Activated T-helper 9 cell treated with anti-CD3 and anti-CD28 coated beads, Interleukin-2, amount 50 U/mL, for 16 hours (primary cell): Measurements from ENCODE around the gene HNRNPH2.

Experiments
- DNase-seq: peaks from one replicate; pipeline ENCODE4 v3.0.0-alpha.2; 2020; ENCODE audit warnings: low read depth

HNRNPH2 gene

DNA sequence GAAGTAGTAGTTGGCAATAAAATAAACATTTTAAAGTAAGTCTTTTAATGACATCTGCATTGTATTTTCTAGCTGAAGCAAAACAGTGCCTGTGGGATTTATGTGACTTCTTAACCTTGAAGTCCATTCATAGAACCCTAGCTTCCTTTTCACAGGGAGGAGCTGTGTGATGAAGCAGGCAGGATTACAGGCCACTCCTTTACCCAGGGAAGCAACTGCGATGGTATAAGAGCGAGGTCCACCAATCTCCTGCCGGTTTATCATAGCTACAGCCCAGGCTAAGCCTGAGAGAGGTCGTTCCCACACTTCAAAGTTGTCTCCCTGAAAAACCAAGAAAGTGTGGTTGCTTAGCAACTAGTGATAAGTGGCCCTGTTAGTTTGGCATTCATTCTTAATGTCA is 10.2 kb upstream of the HNRNPH2 start:
- DNase-seq, result no peak

- DNase-seq, result no peak
Measured at GRCh38 chrX:101398694-101399093, 9.3 kb upstream of the HNRNPH2 start.

- no peak for DNase-seq
Measured at GRCh38 chrX:101399825-101400224, 8.2 kb upstream of the HNRNPH2 start.

GRCh38 chrX:101407167-101407747 is 765 bp upstream of the HNRNPH2 start:
- no peak for DNase-seq

GRCh38 chrX:101408532-101408841 is 465 bp downstream of the HNRNPH2 start:
- DNase-seq, result no peak

- no peak for DNase-seq
Measured at GRCh38 chrX:101409043-101409442, 1.0 kb downstream of the HNRNPH2 start.

DNA sequence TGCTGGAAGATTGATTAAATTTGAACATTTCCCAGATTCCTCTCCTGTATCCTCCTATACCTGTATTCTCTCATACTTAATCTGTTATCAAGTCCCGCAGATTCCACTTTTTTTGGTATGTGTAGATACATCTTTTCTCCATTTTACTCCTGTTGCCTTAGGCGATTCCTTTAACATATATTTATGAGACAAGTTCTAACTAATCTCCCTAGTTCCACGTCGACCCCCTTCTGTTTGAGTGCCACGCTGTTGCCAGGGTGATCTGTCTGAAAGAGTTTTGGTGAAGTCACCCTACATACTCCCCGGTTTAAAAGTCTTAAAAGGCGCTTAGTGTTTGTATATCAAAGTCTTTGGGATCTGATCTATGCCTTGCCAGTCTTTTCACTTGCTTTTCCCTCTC is 2.4 kb downstream of the HNRNPH2 start:
- DNase-seq, result no peak

DNA sequence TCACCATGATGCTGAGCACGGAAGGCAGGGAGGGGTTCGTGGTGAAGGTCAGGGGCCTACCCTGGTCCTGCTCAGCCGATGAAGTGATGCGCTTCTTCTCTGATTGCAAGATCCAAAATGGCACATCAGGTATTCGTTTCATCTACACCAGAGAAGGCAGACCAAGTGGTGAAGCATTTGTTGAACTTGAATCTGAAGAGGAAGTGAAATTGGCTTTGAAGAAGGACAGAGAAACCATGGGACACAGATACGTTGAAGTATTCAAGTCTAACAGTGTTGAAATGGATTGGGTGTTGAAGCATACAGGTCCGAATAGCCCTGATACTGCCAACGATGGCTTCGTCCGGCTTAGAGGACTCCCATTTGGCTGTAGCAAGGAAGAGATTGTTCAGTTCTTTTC is 4.0 kb downstream of the HNRNPH2 start:
- no peak for DNase-seq

DNA sequence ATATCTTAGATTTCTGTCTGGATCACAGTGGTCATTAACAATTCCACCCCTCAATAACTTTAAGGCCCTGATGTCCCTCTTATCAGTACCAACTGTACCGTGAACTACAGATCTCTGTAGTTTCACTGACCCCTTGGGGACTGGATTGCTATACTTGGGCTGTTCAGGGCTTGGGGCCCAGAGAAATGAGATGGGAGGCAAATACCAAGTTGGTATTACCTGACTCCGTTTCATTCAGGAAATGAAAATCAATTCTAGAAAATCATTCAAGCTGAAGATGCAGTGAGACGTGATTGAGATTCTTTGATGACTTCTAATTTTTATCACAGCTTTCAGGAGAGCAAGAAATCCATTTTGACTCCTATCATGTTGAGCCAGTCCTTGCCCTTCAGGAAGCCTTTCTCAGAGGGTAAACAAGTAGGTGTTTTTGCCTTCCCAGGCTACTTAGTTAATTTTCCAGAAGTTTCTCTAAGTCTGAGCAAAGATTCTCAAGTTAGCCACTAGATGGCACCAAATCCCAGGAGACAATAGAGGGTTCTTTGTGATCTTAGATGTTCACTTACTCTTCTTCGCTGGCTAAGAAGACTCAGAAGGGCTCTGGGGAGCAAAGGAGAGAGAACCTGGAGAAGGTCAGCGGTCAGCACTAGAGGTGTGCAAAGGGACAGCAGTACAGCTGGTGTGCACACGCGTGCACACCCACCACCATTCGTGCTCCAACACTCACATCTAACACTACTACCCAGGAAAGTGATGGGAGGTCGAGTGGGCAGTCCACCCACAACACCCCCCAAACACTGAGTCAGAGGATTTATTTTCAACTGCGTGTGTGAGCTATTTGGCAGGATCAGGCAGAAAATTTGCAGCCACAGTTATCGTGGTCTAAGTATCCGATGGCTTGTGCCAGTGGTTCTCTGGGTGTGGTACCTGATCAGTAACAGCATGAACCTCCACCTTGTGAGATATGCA is 7.4 kb downstream of the HNRNPH2 start:
- no peak for DNase-seq

GRCh38 chrX:101416691-101417090 is 8.7 kb downstream of the HNRNPH2 start:
- no peak for DNase-seq

- DNase-seq, result no peak
Measured at GRCh38 chrX:101417190-101417589, 9.2 kb downstream of the HNRNPH2 start.

- DNase-seq, result peak; percentile 22
Measured at GRCh38 chrX:101417981-101418841, 10.2 kb downstream of the HNRNPH2 start.

DNA sequence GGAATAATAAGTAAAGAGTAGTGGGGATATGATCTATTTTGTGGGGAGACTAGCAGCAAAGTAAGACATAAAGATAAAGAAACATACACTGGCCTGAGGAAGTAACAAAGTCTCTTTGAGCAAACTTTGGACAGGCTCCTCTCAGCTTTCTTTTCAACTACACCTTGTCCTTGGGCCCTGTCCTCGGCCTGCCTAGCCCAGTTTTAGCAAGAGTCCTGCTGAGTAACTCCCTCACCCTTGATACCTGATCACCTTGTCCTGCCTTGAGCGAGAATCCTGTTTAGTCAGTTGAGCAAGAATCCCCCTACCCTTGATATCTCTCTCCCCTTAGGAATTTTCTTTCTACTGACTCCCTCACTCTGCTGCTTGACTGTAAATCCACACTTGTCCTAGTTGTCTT is 11.5 kb downstream of the HNRNPH2 start:
- DNase-seq, result no peak

- DNase-seq, result no peak
Measured at GRCh38 chrX:101427954-101428353, 19.9 kb downstream of the HNRNPH2 start.

DNA sequence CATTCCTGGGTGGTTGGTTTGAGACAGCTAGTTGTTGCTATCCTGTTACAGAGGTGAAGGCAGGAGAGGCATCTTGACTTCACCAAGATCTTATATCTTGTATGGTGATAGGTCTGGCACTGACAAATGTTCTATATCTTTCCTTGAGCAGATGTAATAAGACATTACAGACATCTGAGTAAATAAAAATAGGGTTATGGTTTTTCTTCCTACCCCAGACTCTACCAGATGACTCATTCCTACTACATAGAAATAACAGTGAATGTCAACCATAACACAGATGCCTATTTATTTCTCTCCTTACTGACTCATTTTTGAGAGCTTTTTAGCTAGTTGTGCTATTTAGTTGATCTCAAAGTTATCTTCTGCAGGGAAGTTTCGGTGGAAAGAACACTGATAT is 21.9 kb downstream of the HNRNPH2 start:
- DNase-seq, result no peak

DNA sequence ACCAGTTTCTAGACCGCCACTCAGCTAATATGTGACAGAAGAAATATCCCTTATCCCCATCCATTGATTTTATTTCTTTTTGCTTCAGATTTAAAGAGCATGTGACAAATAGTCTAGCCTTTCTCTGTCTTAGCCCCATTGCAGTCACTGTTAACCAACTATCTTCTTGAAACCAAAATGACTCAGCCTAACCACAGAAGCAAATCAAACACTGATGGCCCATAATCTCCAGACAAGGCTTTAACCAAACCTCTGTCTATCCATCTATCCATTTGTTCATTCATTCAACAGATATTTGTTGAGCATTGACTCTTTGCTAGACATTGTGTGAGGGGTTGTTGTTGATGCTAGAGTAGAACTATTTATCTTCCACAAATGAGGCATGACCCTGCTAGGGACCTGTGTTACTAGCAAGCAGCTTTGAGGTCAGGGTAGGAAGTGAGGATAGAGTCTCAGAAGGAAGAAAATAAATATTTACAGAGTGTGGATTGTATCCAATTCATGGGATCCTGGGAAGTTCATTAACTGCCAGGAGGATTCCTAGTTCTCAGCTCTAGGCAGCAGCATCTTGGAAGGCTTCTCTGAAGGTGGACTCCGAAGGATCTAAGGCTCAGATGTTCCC is 22.5 kb downstream of the HNRNPH2 start:
- no peak for DNase-seq

- no peak for DNase-seq
Measured at GRCh38 chrX:101442085-101442484, 34.1 kb downstream of the HNRNPH2 start.

DNA sequence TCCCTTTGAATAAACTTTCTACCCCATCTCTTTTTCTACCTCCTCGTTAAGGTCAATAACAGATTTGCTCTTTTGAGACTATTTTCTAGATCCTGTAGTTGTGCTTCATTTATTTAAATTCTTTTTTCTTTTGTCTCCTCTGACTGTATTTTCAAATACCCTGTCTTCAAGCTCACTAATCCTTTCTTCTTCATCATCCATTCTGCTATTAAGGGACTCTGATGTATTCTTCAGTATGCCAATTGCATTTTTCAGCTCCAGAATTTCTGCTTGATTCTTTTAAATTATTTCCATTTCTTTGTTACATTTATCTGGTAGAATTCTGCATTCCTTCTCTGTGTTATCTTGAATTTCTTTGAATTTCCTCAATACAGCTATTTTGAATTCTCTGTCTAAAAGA is 41.3 kb downstream of the HNRNPH2 start:
- no peak for DNase-seq

DNA sequence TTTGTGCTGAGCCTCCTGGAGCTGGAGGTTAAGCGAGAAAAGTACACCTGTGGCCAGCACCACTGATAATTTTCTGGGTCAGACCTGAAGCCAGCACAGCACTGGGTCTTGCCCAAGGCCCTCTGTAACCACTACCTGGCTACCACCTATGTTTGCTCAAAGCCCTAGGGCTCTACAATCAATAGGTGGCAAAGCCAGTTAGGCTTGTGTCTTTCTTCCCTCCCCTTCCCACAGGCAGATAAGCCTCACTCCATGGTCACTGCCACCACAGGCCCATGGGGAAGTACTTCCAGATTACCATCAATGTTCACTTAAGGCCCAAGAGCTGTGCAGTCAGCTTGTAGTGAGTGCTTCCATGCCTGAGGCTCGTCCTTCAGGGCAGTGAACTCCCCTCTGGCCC is 42.1 kb downstream of the HNRNPH2 start:
- DNase-seq, result no peak

DNA sequence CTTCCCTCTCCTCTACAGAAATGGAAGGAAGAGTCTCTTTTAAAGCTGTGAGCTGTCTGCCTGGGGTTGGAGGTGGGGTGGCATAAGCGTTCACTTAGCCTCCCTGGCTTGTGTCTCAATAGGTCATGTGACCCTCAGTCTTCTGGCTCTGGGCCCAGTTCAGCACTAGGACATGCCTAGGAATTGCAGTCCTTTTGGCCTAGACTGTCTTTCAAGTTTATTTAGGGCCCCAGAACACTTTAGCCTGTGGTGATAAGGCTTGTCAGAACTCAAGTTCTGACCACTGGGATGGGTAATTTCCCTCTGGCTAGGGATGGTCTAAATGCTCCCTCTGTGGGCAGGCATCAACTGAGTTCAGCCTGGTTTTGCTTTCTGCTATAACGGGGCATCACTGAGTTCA is 42.9 kb downstream of the HNRNPH2 start:
- no peak for DNase-seq

GRCh38 chrX:101452056-101452455 is 44.0 kb downstream of the HNRNPH2 start:
- no peak for DNase-seq

DNA sequence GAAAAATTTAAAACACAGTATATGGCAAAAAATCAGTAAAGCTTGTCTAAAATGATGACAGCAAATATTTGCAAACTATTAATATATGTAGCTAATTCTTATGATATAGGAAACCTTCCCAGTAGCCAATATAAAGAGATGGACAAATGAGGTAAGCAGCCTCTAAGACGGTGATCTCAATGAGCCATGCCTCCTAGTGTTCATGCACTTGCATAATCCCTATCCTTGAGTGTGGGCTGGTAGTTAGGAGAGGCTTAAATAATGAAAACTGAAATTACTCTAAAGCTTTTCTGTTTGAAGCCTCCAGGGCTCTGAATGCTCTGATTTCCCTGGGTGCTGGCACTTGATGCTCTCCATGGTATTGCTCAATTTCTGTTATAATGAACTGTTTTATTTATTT is 52.6 kb downstream of the HNRNPH2 start:
- DNase-seq, result no peak
